ENCODE data around the gene SETD1B.

- TF ChIP-seq CTCF (conservative IDR thresholded peaks at IDR 0.05 in 1 of 2, IDR thresholded peaks at IDR 0.05 in 1 of 2; ENCODE audit: low read depth in 1 of 2, low read length in 2 of 2) (no peak), EZH2 (IDR thresholded peaks at IDR 0.05; ENCODE audit: low read length, missing control alignments) (no peak)
These were observed 19.9 kb downstream of the SETD1B start for GRCh38 chr12:121823727-121824115.

Measured in fibroblast of lung (primary cell).